SU-DHL-6 (cell line): Measurements from ENCODE around the gene MRPL49.

ENCODE experiments used
- H2AFZ ChIP-seq: fragments of 200-600 bp; sonication (generic); 2 replicates; pipeline ENCODE4 v1.6.1; 2014; ENCODE audit warnings: low read depth, mild to moderate bottlenecking, moderate library complexity, mixed read lengths, antibody characterized with exemption, low read length; ENCODE audit not compliant: severe bottlenecking
- H3F3A ChIP-seq: fragments of 200-600 bp; shearing (Covaris generic); 2 replicates; pipeline ENCODE4 v1.6.0; 2016; ENCODE audit warnings: antibody characterized with exemption, mild to moderate bottlenecking; ENCODE audit not compliant: insufficient read depth
- H3K27ac ChIP-seq: fragments of 200-600 bp; sonication (generic); 2 replicates; pipeline ENCODE4 v1.5.1; 2016; ENCODE audit warnings: low read depth, mild to moderate bottlenecking, low read length, moderate library complexity, mixed read lengths
- H3K27me3 ChIP-seq: fragments of 200-600 bp; sonication (generic), shearing (Covaris generic); 2 replicates; pipeline ENCODE4 v1.6.0; 2014; ENCODE audit warnings: mild to moderate bottlenecking, low read length
- H3K36me3 ChIP-seq: fragments of 200-600 bp; sonication (generic); 2 replicates; pipeline ENCODE4 v1.6.1; 2014; ENCODE audit warnings: mild to moderate bottlenecking, low read length, mixed read lengths
- H3K4me2 ChIP-seq: fragments of 300-600, 200-600 bp; shearing (Covaris generic), sonication (generic); 2 replicates; pipeline ENCODE4 v1.6.0; 2014; ENCODE audit warnings: low read length, low read depth, mild to moderate bottlenecking; ENCODE audit not compliant: poor library complexity, severe bottlenecking
- H3K4me3 ChIP-seq: fragments of 200-600 bp; sonication (generic); 2 replicates; pipeline ENCODE4 v1.5.1; 2014; ENCODE audit warnings: antibody characterized with exemption, low read length, mild to moderate bottlenecking, mixed read lengths; ENCODE audit not compliant: insufficient read depth, poor library complexity, severe bottlenecking
- H3K79me2 ChIP-seq: fragments of 200-600 bp; sonication (generic); 2 replicates; pipeline ENCODE4 v1.6.1; 2014; ENCODE audit warnings: mild to moderate bottlenecking, low read length, moderate library complexity; ENCODE audit not compliant: insufficient read depth
- H3K9ac ChIP-seq: fragments of 200-600 bp; sonication (generic); 2 replicates; pipeline ENCODE4 v1.7.0; 2014; ENCODE audit warnings: mild to moderate bottlenecking, low read length
- H3K9me2 ChIP-seq: fragments of 200-600 bp; sonication (generic); replicated peaks from 2 replicates; pipeline ENCODE4 v1.6.1; 2014; ENCODE audit warnings: low read length; ENCODE audit not compliant: insufficient read depth
- H3K9me3 ChIP-seq: fragments of 200-600 bp; sonication (generic); 2 replicates; pipeline ENCODE4 v1.6.1; 2014; ENCODE audit warnings: low read length, mixed read lengths; ENCODE audit not compliant: insufficient read depth
- H4K20me1 ChIP-seq: fragments of 200-600 bp; sonication (generic); 2 replicates; pipeline ENCODE4 v1.6.1; 2014; ENCODE audit warnings: low read depth, mild to moderate bottlenecking, antibody characterized with exemption, low read length, moderate library complexity, mixed read lengths
- CTCF ChIP-seq: fragments of 200-600 bp; sonication (generic); IDR thresholded peaks from one replicate; pipeline ENCODE4 v1.5.1; 2017; ENCODE audit warnings: antibody characterized with exemption, mild to moderate bottlenecking, low read length, moderate library complexity; ENCODE audit not compliant: insufficient read depth, poor library complexity, severe bottlenecking
- EZH2phosphoT487 ChIP-seq: fragments of 200-600 bp; sonication (generic), shearing (Covaris generic); conservative IDR thresholded peaks from 2 replicates; pipeline ENCODE4 v1.6.1; 2018; ENCODE audit warnings: mild to moderate bottlenecking, antibody characterized with exemption, low read length, moderate library complexity, mixed read lengths

Gene MRPL49

GRCh38 chr11:65078151-65078550 lies 44.0 kb upstream of the MRPL49 start:
- Histone ChIP-seq H4K20me1 (no peaks in the 10 kb centered on the region; the same call in 1 of the 2 replicates), H2AFZ (no peak overlapping the region), H3K27me3 (no peaks in the 10 kb centered on the region), H3K79me2 (peaks cover 53% of the 10 kb centered on the region), H3K4me2 (peak overlapping the region; percentile 16), H3K9me3 (no peaks in the 10 kb centered on the region), H3K27ac (peak overlapping the region; percentile 8; the same call in 1 of the 2 replicates), H3K4me3 (no peak overlapping the region), H3K36me3 (peaks cover 16% of the 10 kb centered on the region), H3F3A (peaks cover 12% of the 10 kb centered on the region; the same call in 1 of the 2 replicates), H3K9me2 (no peaks in the 10 kb centered on the region), H3K9ac (no peak overlapping the region)
- TF ChIP-seq EZH2phosphoT487 (no peak), CTCF (peak; percentile 54)

- Histone ChIP-seq H4K20me1 (no peaks in the 10 kb centered on the region; the same call in 1 of the 2 replicates), H3K9ac (no peak overlapping the region), H3K79me2 (peaks cover 60% of the 10 kb centered on the region), H3K27ac (0 out of 2 replicates have a peak overlapping the region, but pooled peaks have one; percentile 8), H3F3A (peaks cover 12% of the 10 kb centered on the region; the same call in 1 of the 2 replicates), H3K4me2 (peak overlapping the region; percentile 16), H3K27me3 (no peaks in the 10 kb centered on the region), H3K36me3 (peaks cover 16% of the 10 kb centered on the region), H2AFZ (no peak overlapping the region), H3K9me2 (no peaks in the 10 kb centered on the region), H3K9me3 (no peaks in the 10 kb centered on the region), H3K4me3 (no peak overlapping the region)
- TF ChIP-seq EZH2phosphoT487: no peak
- TF ChIP-seq CTCF: no peak
Observed at GRCh38 chr11:65078786-65079342, 43.3 kb upstream of the MRPL49 start.

- no peaks in the 10 kb centered on the region for H4K20me1 ChIP-seq
- peak overlapping the region; percentile 83 for H3K4me2 ChIP-seq
- no peaks in the 10 kb centered on the region for H3K9me2 ChIP-seq
- H3K79me2 ChIP-seq: peaks cover 63% of the 10 kb centered on the region
- peak overlapping the region; percentile 80 for H3K27ac ChIP-seq
- H3K9me3 ChIP-seq: no peaks in the 10 kb centered on the region
- 0 out of 2 replicates have a peak, but pooled peaks cover under 1% of the 10 kb centered on the region for H3F3A ChIP-seq
- H2AFZ ChIP-seq: peak overlapping the region; percentile 39
- H3K27me3 ChIP-seq: no peaks in the 10 kb centered on the region
- peak overlapping the region; percentile 88 for H3K9ac ChIP-seq
- peaks cover 12% of the 10 kb centered on the region for H3K36me3 ChIP-seq
- H3K4me3 ChIP-seq: peak overlapping the region; percentile 98
- TF ChIP-seq CTCF: no peak
Observed at GRCh38 chr11:65083134-65083833, 38.8 kb upstream of the MRPL49 start.
